Measurements from ENCODE around the gene AUTS2.

Gene AUTS2

DNA sequence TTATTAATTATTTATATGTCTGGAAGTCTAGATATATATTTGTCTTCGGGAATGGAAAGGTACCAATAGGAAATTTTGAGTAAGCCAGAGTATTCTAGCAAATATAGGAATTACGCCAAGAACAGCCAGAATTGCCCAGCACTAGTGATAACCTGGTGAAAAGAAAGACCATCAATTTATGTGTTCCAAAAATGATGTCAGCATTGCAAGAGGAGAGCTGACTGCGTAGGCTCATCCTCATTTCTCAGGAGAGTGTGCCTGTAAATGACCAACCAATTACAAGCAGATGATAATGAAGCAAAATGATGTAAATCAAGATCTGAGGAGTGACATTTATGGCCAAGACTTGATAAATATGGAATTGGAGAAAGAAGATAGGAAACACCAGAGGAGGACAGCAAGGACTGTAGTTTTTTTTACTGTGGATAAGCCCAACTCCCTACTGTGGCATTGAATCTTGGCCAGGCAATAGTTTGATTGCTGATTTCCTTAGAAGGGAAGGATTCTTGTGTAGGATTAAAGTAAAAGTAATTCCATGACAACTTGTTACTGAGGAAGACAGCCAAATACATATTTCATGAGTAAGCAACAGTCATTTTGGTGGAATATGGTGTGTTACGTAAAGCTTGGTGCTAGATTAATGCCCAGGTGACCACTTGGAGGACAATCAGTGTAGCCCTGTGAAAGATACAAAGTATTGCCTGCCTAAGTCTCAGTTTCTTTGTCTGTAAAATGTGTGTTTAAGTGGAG lies 590.8 kb downstream of the AUTS2 start:
- DNase-seq (ENCODE audit: low read depth), result no peak

DNA sequence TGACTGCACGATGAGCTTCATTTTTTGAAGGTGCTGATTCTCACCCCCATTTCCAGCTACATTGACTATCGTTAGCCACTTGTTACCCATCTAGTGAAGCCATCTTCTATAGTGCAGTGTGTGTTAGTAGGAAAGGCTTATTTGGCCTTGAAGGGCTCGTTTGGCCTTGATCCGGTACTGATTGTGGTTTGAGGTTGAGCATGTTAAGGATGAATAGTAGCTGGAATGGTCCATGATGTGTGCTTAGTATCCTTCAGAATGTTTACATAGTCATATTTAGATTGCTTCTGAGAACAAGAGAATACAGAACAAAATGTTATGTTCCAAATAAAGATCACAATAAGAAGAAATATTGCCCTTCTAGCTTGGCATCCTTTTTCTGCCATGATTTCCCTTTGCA lies 591.5 kb downstream of the AUTS2 start:
- DNase-seq (ENCODE audit: low read depth), result no peak

DNA sequence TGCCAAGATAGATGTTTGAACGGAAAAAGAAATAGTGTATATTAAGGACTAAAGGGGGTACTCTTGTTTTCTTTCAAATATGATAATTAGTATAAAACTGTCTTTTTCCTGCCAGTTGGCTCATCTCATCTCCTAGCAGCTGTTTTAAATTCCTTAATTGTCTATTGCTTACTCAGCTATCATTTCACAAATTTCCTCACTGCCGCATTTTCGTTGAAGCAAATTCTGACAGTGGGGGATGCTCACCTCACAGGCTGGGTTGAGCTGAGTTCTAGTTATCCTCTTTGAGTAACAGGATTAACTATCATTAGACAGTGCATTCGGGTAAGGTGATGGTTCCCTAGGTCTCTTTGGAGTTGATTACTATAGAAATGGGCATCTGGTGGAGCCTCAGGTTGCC lies 592.0 kb downstream of the AUTS2 start:
- DNase-seq (ENCODE audit: low read depth), result no peak

DNA sequence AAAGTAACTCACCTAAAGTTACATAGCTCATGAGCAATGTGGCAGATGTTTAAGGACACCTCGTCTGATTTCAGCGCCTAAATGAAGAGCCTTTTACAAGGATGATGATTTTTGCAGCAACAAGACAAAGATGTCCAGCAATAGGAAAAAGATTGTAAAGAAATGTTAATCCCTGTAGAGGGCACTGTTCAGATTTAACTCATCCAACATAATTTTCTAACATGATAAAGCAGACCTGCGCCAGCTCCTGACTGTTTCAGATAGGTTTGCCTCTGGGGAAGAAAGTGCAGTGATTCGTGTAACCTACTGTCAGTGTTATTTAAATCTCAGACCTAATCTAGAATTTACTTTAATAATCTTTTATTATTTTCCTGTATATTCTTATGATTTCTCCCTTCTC lies 595.2 kb downstream of the AUTS2 start:
- DNase-seq (ENCODE audit: low read depth), result no peak

DNA sequence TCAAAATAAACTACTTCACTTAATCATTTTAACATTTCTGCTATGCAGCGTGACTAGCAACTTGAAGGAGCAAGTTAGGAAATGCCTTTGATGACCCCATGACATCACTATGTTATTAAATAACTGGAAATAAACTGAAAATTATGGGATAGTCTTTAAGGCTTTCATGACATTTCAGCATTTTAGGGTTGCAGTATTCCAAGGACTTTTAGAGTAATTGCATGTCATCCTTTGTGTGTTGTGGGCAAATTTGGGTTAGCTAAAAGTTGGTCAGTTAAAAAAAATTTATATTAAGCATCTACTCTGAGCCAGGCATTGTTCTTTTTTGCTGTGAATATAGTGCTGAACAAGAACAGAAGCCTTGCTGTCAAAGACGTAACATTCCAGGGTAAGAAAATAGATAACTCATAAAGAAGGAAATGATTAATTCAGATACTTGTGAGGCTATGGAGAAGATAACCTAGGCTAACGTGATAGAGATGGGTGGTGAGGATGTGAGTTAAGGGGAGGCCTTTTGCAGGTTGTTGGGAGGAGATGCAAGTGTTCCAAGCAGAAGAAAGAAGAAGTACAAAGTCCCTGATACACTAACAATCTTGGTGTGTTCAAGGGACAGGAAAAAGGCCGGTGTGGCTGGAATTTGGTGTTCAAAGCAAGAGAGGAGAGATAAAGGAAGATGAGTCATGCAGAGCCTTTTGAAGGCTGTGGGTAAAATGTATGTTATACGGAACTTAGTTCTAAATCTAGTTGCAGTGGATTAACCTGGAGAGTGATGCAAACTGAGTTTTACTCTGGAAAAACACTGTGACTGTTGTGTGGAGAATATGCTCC lies 610.2 kb downstream of the AUTS2 start:
- DNase-seq (ENCODE audit: low read depth), result no peak

DNA sequence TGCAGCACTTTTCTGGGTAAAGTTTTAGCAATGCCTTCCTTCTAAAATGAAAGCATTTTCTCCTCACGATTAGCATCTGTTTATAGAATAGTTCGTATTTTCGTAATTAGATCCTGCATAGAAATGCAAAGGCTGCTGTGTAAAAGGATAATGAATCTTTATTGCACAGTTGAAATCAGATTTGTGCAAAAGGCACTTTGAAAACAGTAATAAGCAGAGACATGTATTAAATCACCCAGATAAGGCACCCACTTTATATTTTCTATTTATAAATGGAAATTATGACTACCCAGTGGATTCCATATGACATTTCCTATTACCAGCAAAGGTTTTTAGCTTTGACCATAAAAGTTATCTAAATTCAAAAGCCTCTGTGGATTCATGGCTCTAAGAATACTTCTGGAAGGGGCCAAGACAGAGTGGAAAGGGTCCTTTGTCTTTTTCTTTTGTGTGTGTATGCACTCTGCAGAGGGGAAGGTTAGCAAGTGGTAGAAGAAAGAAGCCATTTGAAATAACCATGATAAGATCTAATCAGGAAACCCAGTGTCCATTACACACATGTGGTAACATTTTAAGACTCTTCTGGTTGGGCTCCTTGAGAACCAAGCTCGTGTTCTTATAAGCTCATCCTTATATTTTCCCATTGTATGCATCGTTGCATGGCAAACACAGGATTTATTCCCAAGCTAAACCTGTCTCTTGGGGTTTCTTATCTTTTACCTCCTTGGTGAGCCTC lies 612.1 kb downstream of the AUTS2 start:
- no peak for DNase-seq (ENCODE audit: low read depth)

DNA sequence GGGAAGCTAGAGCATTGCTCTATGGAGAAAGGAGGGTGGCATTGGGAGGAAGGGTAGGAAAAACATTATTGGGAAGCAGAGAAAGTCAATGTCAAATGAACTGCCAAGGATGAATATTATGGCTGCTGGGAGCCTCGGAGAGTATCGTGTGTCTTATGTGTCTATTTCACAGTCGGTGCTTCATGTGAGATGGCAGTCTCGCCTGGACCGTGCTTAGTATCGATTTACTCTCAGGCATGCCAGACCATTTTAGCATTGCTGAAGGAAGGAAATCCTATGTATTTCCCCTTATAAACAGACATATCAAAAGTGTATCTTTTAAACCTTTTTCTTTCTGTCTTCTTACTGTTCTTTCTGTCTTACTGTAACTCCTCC lies 612.6 kb downstream of the AUTS2 start:
- DNase-seq (ENCODE audit: low read depth), result no peak

DNA sequence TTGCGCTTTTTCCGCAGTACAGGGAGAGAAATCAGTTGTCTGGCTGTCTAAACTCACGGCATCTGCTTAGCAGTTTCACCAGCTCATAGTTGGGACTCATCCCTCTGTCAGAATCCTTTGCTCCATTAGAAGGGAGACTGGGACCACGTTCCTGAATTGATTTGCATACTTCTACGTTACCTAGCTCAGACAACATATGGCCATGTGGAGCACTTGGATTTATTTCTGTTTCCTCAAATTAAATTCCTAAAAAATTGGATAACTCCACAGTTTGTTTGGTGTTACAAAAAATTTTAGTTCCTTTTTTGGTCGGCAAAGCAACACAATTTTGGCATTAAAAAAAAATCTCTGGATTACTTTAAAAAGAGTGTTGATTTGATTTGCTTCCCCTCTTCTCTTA lies 614.0 kb downstream of the AUTS2 start:
- DNase-seq (ENCODE audit: low read depth), result no peak

DNA sequence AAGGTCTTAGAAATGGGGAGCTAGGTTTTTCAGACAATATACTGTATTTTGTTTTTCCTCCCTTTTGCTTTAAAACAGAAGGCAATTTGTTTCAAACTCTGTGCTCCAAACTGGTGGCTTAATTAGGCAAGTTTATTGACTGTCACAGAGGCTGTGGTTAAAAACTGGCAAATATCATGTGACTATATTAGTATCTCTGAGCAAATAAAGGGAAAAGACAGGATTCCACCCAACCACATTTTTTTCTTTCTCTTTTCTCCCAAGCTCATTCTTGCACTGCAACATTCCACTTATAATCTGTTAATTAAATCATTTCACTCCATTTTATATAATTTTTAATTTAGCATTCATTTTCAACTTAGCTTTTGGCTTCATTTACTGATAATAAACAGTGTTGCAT lies 615.8 kb downstream of the AUTS2 start:
- no peak for DNase-seq (ENCODE audit: low read depth)

DNA sequence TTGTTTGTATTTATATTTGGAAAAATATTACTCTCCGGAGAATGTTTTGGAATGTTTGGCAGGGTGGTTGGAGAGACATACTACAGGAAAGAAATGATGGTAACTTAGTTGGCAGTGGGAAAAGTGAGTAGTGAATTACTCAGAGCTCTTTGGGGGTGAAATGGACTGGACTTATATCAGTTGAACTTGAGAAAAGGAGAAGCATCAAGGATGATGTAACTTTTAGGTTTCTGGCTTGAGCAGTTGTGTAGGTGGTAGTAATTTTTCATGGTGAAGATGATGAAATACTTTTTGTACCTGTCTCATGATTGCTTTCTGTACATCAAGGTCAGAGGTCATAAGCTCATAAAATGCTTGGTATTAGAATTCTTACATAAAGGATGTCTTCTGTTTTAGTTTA lies 617.2 kb downstream of the AUTS2 start:
- DNase-seq (ENCODE audit: low read depth), result no peak

DNA sequence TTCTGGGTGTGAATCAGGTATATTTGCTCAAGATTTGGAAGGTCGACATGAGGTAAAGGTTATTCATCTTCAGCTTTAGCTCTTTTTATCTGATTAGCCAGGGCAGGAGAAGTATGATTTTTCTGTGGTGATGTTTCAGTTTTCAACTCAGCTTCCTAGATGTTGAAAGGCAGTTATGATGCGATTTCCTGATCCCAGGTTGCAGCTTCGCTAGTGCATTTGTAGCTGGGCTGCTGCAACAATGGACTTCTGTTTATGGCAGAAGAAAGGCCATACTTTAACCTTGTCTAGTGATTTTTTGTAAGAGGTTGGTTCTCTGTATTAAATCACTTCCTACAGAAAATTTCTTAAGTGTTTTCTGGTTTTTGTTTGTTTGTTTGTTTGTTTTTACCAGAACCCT lies 619.3 kb downstream of the AUTS2 start:
- no peak for DNase-seq (ENCODE audit: low read depth)

DNA sequence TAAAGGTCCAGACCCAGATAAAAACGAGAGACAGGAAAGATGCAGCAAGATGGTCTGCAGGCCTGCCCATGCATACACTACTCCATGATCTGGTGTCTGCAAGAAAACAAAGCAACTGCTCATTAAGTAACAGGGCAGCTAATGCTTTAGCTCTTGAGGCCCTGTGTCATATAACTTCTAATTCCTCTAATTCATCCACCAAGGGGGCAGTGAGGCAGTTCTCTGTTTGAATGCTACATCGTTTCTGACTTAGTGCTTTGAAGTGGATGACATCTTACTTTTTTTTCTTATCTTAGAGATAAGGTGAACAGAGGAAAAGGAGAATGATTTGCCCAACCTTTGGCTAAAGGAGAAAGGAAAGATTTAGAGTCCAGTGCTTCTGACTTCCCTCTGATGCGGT lies 619.7 kb downstream of the AUTS2 start:
- no peak for DNase-seq (ENCODE audit: low read depth)

DNA sequence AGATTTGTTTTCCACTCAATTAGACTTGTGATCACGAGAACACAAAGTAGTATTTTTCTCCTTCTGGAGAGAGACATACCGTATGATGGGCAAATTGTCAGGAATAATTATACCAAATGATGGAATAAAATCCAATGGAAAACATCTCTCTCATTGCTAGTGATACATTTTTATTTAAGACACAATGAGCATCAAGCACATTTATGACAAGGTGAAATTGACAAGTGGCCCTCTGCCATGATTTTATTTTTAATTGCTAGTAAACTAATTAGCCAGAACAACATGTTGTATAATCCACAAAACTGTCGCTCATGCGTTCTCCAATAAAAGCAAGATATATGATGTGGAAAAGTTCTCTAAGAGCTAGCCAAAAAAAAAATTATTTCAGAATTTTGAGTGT lies 620.8 kb downstream of the AUTS2 start:
- DNase-seq (ENCODE audit: low read depth), result no peak

DNA sequence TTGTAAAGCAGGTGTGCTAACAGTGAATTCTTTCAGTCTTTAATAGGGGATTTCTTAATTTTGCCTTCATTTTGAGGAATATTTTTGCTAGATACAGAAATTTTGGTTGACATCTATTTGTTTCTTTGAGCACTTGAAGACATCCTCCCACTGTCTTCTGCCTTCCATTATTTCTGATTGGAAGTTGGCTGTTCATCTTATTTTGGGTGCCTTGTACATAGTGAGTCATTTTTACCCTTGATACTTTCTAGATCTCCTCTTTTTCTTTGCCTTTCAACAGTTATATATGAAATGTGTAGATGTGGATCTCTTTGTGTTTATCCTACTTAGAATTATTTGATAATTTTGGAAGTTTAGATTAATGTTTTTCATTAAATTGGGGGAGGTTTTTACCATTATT lies 631.0 kb downstream of the AUTS2 start:
- DNase-seq (ENCODE audit: low read depth), result no peak

DNA sequence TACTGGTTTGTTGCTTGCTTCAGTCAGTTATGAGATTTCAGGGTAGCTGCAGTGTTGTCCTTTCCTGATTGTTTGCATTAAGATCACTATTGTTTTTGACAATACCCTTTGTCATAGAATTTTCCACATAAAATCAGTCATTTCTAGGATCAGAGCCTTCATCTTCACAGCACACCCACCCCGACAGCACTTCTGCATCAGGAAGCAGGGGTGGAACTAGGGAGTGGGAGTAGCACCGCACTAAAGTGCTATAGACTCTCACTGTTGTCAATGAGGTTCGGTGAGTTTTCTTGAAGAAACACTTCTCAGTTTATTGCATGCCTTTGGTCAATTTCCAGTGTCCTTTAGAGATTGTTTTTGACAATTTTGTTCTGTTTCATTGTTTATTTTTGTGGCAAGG lies 632.5 kb downstream of the AUTS2 start:
- no peak for DNase-seq (ENCODE audit: low read depth)

DNA sequence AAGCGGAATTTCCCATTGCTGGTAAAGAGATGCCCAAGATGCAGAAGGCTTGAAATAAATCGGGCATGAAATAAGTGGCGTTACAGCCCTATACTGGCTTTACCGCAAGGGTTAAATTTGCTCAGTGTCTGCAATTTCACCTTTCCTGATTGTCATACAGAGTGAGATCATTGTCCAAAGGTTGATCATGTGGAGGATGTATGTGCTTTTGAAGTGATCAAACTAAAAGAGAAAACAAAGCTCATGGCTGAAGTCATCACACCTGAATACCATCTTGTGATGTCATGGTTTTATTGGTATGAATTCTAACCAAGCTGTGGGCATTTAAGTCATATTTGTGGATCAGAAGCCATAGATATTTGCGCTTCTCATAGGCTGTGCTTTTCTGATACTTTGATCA lies 635.5 kb downstream of the AUTS2 start:
- DNase-seq (ENCODE audit: low read depth), result no peak

DNA sequence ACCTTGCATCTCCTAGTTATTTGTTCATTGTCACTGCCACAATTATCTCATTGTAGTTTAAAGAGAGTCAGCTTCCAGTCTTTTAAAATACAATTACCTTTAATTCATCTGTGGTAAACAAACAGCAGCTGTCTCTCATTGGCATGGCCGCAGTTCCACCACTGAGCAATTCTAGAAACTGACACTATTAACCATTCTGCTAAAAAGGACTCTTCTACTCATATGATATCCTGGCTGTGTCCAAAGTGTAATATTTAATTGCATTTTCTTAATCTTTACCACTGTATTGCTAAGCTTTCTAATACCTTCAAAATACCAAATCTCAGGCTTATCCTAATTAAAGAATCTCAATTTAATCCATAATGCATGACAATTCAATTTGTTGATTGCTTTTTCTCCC lies 639.0 kb downstream of the AUTS2 start:
- DNase-seq (ENCODE audit: low read depth), result no peak

DNA sequence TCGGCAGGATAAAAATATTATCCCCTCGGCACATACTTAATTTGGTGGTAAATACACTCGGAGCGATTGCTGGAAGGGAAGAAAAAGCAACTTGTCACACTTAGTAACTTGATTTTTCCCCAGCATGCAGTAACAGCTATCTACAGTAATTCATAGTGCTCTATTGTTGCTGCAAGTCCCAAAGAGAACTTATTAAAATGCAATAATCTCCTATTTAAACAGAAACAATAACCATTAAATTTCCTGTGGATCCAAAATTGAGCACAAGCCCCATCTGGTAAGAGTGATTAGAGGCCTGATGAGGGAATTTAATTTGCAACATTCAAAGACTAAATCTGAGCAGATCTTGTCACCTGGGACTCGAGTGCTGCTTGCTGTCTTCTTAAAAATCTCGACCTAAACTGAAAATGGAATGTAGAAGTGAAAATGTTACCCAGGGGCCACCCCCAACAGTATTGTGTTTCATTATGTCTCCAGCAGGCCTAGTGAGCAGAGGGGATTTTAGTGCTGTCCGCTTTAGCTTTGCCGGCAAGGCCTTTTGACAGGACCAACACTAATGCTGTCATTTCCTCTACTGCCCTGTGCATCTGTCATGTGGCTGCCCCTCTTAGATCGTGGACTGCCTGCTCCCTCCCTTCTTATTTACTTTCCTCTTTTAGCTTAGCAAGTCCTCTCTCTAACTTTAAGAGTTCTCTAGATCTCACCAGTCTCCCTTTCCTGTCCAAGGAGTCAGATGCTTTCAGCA lies 639.7 kb downstream of the AUTS2 start:
- DNase-seq (ENCODE audit: low read depth), result no peak

DNA sequence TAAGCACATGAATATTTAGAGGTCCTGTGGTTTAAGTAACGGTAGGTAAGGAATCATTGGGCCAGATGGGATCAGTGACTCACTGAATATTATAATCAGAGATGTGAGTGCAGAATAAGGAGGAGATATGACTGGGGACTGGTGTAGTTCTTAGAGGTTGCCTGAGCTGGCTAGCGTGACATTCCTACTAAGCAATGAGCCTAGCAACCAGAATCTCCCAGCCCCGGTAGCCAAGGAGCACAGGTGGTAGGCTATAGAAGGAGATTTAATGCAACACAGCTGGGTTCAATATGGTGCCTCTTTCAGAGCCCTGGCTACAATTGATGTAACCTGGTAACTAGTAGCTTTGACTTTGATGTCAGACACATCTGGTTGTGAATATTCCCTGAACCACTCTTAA lies 641.6 kb downstream of the AUTS2 start:
- no peak for DNase-seq (ENCODE audit: low read depth)

DNA sequence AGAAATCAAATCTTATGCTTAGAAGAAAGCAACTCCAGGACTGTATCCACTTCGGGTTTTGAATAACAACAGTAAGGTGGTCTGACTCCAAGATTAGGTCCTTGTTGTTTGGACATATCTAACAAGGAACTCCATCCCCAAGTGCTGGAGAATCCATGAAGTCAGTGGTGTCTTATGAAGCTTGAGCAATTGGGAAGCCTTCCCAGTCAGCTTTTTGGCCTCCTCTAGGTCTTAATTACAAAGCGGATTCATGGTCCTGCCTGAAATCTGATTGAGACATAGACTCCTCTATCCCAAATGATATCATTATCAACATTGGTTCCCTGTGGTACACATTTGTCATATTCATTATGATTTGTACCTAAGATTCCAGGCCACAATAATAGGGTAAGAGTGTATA lies 642.6 kb downstream of the AUTS2 start:
- no peak for DNase-seq (ENCODE audit: low read depth)

DNA sequence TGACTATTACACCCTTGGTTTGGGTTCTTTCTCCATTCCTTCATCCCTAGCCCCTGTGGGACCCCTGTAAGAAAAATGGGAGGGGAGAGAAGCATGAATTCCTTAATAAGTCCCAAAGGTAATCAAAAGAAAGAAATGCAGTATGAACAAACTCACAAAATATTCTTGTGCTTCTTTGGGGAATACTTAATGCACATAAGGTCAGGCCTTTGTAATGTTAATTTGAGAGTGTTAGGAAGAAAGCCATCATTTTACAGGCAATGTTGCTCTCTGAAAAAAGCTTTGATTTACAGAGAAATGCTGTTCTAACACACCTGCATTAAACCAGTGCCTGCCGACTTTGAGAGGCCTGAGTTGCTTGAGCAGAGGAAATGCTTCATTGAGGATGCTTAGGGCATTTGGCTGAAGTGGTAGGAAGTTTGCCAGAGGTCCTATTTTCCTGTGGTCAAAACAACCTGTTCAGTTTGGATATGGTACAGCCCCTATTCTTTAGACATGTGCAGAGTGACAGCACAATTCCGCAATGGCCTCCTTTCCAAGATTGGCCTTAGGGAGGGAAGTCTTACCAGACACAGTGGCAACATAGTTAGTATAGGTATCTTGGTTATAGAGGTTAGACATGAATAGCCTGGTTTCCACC lies 643.4 kb downstream of the AUTS2 start:
- no peak for DNase-seq (ENCODE audit: low read depth)

DNA sequence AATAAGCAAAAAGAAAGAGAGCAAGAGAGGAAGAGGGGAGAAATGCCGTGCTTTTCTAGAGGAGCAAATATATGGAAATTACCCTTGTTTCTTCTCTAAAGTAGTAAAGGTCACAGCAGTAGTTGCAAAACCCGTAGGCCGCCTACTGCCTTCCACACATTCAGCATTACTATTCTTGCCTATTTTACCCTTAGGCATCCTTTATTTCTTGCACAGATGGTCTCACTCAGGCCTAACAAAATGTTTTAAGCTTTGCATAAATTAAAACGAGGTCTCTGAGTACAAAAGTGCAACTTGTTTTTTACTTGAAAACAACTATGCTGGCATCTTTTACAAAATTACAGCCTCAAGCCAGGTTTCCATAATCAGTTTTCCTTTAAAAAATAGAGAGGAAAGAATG lies 644.6 kb downstream of the AUTS2 start:
- DNase-seq (ENCODE audit: low read depth), result no peak
